ENCODE measurements around the gene ZNF76.

ZNF76 gene

DNA sequence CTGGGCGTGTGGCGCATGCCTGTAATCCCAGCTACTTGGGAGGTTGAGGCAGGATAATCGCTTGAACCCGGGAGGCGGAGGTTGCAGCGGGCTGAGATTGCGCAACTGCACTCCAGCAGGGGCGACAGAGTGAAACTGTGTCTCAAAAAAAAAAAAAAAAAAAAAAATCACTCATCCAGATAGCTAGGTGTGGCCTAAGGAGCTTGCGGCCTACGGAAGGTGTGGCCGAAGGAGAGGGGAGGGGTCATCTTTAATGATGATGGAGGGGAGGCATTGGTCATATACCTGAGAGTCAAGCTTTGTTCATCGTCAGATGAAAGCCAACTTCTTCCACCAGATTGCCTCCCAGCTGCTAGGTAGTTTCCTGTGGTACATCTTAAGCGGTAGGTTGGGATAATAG lies 82.0 kb downstream of the ZNF76 start:
- no peak overlapping the region for H3K9ac ChIP-seq (ENCODE audit: insufficient read length, low read depth)
- peaks cover 13% of the 10 kb centered on the region for H3K36me3 ChIP-seq (ENCODE audit: insufficient read depth, insufficient read length, low read length)
- H3K27me3 ChIP-seq (ENCODE audit: insufficient read depth, insufficient read length) = peaks cover 6% of the 10 kb centered on the region
- H3K4me3 ChIP-seq (ENCODE audit: insufficient read length, low read depth) = no peak overlapping the region
- H3K9me3 ChIP-seq (ENCODE audit: insufficient read depth, low read length) = no peaks in the 10 kb centered on the region
- no peak for DNase-seq (ENCODE audit: low read depth, low spot score)
- no peaks in the 10 kb centered on the region for H3K4me1 ChIP-seq (ENCODE audit: insufficient read depth, insufficient read length)
- no peak for TF ChIP-seq ZNF274 (IDR thresholded peaks at IDR 0.05; ENCODE audit: low read depth, low read length)
- TF ChIP-seq YY1 (IDR thresholded peaks at IDR 0.05; ENCODE audit: insufficient read depth, insufficient read length) = no peak
- no peak for TF ChIP-seq SUZ12 (IDR thresholded peaks at IDR 0.05; ENCODE audit: extremely low read depth, insufficient read depth, insufficient read length)

- Histone ChIP-seq H3K4me1 (ENCODE audit: insufficient read depth, insufficient read length) (no peaks in the 10 kb centered on the region), H3K4me3 (ENCODE audit: insufficient read length, low read depth) (peak within 1 kb of the TSS; percentile 79), H3K27me3 (ENCODE audit: insufficient read depth, insufficient read length) (peaks cover 6% of the 10 kb centered on the region), H3K9ac (ENCODE audit: insufficient read length, low read depth) (peak within 1 kb of the TSS; percentile 88), H3K9me3 (ENCODE audit: insufficient read depth, low read length) (no peaks in the 10 kb centered on the region), H3K36me3 (ENCODE audit: insufficient read depth, insufficient read length, low read length) (peaks cover 15% of the 10 kb centered on the region)
- TF ChIP-seq SUZ12 (IDR thresholded peaks at IDR 0.05; ENCODE audit: extremely low read depth, insufficient read depth, insufficient read length) (no peak), YY1 (IDR thresholded peaks at IDR 0.05; ENCODE audit: insufficient read depth, insufficient read length) (no peak), ZNF274 (IDR thresholded peaks at IDR 0.05; ENCODE audit: low read depth, low read length) (no peak)
- peak; percentile 87 for DNase-seq (ENCODE audit: low read depth, low spot score)
Measured at GRCh38 chr6:35342258-35343091, 82.9 kb downstream of the ZNF76 start, which contains the start of gene PPARD. Gene PPARD, plus strand, starts transcription at chr6:35342558. Its CDS starts 68,530 bp downstream, at chr6:35411088.

GRCh38 chr6:35343092-35343834 lies 83.7 kb downstream of the ZNF76 start:
- peak overlapping the region; percentile 88 for H3K9ac ChIP-seq (ENCODE audit: insufficient read length, low read depth)
- H3K36me3 ChIP-seq (ENCODE audit: insufficient read depth, insufficient read length, low read length) = peaks cover 17% of the 10 kb centered on the region
- H3K9me3 ChIP-seq (ENCODE audit: insufficient read depth, low read length) = no peaks in the 10 kb centered on the region
- TF ChIP-seq YY1 (IDR thresholded peaks at IDR 0.05; ENCODE audit: insufficient read depth, insufficient read length) (no peak), SUZ12 (IDR thresholded peaks at IDR 0.05; ENCODE audit: extremely low read depth, insufficient read depth, insufficient read length) (no peak), ZNF274 (IDR thresholded peaks at IDR 0.05; ENCODE audit: low read depth, low read length) (no peak)
- DNase-seq (ENCODE audit: low read depth, low spot score) = no peak
- H3K4me1 ChIP-seq (ENCODE audit: insufficient read depth, insufficient read length) = no peaks in the 10 kb centered on the region
- peak overlapping the region; percentile 79 for H3K4me3 ChIP-seq (ENCODE audit: insufficient read length, low read depth)
- H3K27me3 ChIP-seq (ENCODE audit: insufficient read depth, insufficient read length) = peaks cover 6% of the 10 kb centered on the region

GRCh38 chr6:35343835-35344550 lies 84.5 kb downstream of the ZNF76 start:
- Histone ChIP-seq H3K4me1 (ENCODE audit: insufficient read depth, insufficient read length) (no peaks in the 10 kb centered on the region), H3K36me3 (ENCODE audit: insufficient read depth, insufficient read length, low read length) (peaks cover 22% of the 10 kb centered on the region), H3K27me3 (ENCODE audit: insufficient read depth, insufficient read length) (peaks cover 6% of the 10 kb centered on the region), H3K9ac (ENCODE audit: insufficient read length, low read depth) (no peak overlapping the region), H3K9me3 (ENCODE audit: insufficient read depth, low read length) (no peaks in the 10 kb centered on the region), H3K4me3 (ENCODE audit: insufficient read length, low read depth) (no peak overlapping the region)
- DNase-seq (ENCODE audit: low read depth, low spot score) = no peak
- TF ChIP-seq YY1 (IDR thresholded peaks at IDR 0.05; ENCODE audit: insufficient read depth, insufficient read length) (no peak), ZNF274 (IDR thresholded peaks at IDR 0.05; ENCODE audit: low read depth, low read length) (no peak), SUZ12 (IDR thresholded peaks at IDR 0.05; ENCODE audit: extremely low read depth, insufficient read depth, insufficient read length) (no peak)

All from NT2/D1 (cell line).